Measurements from ENCODE around the gene CCDC191.

DNA sequence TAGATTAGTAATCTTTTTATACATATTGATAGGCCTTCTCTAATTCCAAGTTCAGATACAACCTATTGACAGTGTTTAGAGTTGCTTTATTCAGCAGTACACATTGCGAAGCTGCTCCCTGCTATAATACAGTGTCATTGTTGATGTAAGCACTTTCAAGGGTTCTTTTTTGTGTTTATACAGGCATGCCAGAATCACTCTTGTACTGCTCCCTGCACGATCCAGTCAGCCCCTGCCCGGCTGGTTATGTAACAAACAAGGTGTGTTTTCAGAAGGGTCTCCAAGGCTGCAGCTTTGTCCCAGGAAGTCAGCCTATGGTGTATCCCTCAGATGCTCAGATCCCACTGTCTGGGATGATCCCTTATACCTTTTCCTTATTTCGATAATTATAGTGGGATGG is 11.5 kb upstream of the CCDC191 start:
- TF ChIP-seq, protein P1, sequence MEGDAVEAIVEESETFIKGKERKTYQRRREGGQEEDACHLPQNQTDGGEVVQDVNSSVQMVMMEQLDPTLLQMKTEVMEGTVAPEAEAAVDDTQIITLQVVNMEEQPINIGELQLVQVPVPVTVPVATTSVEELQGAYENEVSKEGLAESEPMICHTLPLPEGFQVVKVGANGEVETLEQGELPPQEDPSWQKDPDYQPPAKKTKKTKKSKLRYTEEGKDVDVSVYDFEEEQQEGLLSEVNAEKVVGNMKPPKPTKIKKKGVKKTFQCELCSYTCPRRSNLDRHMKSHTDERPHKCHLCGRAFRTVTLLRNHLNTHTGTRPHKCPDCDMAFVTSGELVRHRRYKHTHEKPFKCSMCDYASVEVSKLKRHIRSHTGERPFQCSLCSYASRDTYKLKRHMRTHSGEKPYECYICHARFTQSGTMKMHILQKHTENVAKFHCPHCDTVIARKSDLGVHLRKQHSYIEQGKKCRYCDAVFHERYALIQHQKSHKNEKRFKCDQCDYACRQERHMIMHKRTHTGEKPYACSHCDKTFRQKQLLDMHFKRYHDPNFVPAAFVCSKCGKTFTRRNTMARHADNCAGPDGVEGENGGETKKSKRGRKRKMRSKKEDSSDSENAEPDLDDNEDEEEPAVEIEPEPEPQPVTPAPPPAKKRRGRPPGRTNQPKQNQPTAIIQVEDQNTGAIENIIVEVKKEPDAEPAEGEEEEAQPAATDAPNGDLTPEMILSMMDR (IDR thresholded peaks at IDR 0.05) = no peak
- no peak for TF ChIP-seq POLR2A (IDR thresholded peaks at IDR 0.05)
